HG03469 (cell line): ENCODE data around the gene PPP1R13B.

ENCODE experiments used
- ATAC-seq: cut with Tn5 transposase; IDR thresholded peaks from one replicate; pipeline ENCODE4 v1.9.1; 2021; ENCODE audit warnings: mild to moderate bottlenecking, moderate library complexity, moderate number of reproducible peaks; ENCODE audit not compliant: unreplicated experiment

Gene PPP1R13B

GRCh38 chr14:103732868-103733620, 114.3 kb downstream of the PPP1R13B start:
- ATAC-seq, result no peak

- no peak for ATAC-seq
Measured at GRCh38 chr14:103731916-103732867, 115.2 kb downstream of the PPP1R13B start.

GRCh38 chr14:103731481-103731880, 115.9 kb downstream of the PPP1R13B start:
- ATAC-seq, result no peak

- ATAC-seq, result no peak
Measured at GRCh38 chr14:103730490-103731035, 116.8 kb downstream of the PPP1R13B start.

GRCh38 chr14:103729496-103730448, 117.6 kb downstream of the PPP1R13B start:
- no peak for ATAC-seq

- no peak for ATAC-seq
Measured at GRCh38 chr14:103728721-103729120, 118.7 kb downstream of the PPP1R13B start.

GRCh38 chr14:103728141-103728540, 119.2 kb downstream of the PPP1R13B start:
- no peak for ATAC-seq

- ATAC-seq, result no peak
Measured at GRCh38 chr14:103727313-103727980, 119.9 kb downstream of the PPP1R13B start.

GRCh38 chr14:103726474-103726873, 120.9 kb downstream of the PPP1R13B start:
- ATAC-seq, result no peak

- no peak for ATAC-seq
Measured at GRCh38 chr14:103725739-103726395, 121.5 kb downstream of the PPP1R13B start.

GRCh38 chr14:103725001-103725682, 122.2 kb downstream of the PPP1R13B start:
- no peak for ATAC-seq

- ATAC-seq, result no peak
Measured at GRCh38 chr14:103724116-103724515, 123.3 kb downstream of the PPP1R13B start.

GRCh38 chr14:103723748-103724081, 123.7 kb downstream of the PPP1R13B start:
- no peak for ATAC-seq

GRCh38 chr14:103721334-103722120, 125.8 kb downstream of the PPP1R13B start:
- ATAC-seq, result no peak

- ATAC-seq, result no peak
Measured at GRCh38 chr14:103719751-103720150, 127.6 kb downstream of the PPP1R13B start.

- ATAC-seq, result no peak
Measured at GRCh38 chr14:103718572-103718971, 128.8 kb downstream of the PPP1R13B start.

GRCh38 chr14:103716899-103717411, 130.4 kb downstream of the PPP1R13B start:
- no peak for ATAC-seq
